Upper lobe of left lung (tissue), 6 donors: Measurements from ENCODE around the gene SYCE3. TPM values are rescaled to one million over a fixed set of nuclear protein-coding genes. Genes with fewer than 3 reads are reported as not detected.

Experiments used
- ATAC-seq, 2 donors: fragments of 200-7000 bp; cut with Tn5 transposase; one replicate each; pipeline ENCODE4 v1.9.1; 2022; ENCODE audit warnings: mild to moderate bottlenecking in 2 of 2, moderate library complexity in 2 of 2; ENCODE audit not compliant: low FRiP score in 2 of 2
- DNase-seq, 2 donors: peaks; one replicate each; pipeline ENCODE4 v3.0.0-alpha.2; 2019 to 2020
- H3K27ac ChIP-seq, 4 donors: fragments of 200-600 bp; sonication (generic); one replicate each; pipeline ENCODE4 v1.5.1; 2016 to 2019
- H3K27me3 ChIP-seq, 4 donors: fragments of 200-600 bp; sonication (generic); one replicate each; pipeline ENCODE4 v1.5.1; 2017 to 2019
- H3K36me3 ChIP-seq, 4 donors: fragments of 200-600 bp; sonication (generic); one replicate each; pipeline ENCODE4 v1.5.1; 2016 to 2019
- H3K4me1 ChIP-seq, 4 donors: fragments of 200-600 bp; sonication (generic); one replicate each; pipeline ENCODE4 v1.5.1; 2018 to 2019
- H3K4me3 ChIP-seq, 4 donors: fragments of 200-600 bp; sonication (generic); one replicate each; pipeline ENCODE4 v1.5.1; 2017 to 2019; ENCODE audit warnings: mild to moderate bottlenecking in 2 of 4, moderate library complexity in 1 of 4
- H3K9me3 ChIP-seq, 4 donors: fragments of 200-600 bp; sonication (generic); one replicate each; pipeline ENCODE4 v1.5.1; 2018 to 2019
- CTCF ChIP-seq, 6 experiments: fragments of 450-650 bp in 4 of 6; fragments of 200-600 bp in 2 of 6; sonication (generic) in 2 of 6; IDR thresholded peaks; one replicate each; pipeline ENCODE4 v1.5.1; 2016 to 2019; ENCODE audit warnings: antibody characterized with exemption in 6 of 6
- EP300 ChIP-seq, 4 donors: sonication (generic); formaldehyde crosslinking; IDR thresholded peaks; one replicate each; pipeline ENCODE4 v1.5.1; 2017; ENCODE audit warnings: antibody characterized with exemption in 4 of 4, control low read depth in 2 of 4
- POLR2A ChIP-seq, 4 donors: fragments of 450-650 bp; IDR thresholded peaks; one replicate each; pipeline ENCODE4 v1.5.1; 2016 to 2017; ENCODE audit warnings: antibody characterized with exemption in 4 of 4, mild to moderate bottlenecking in 2 of 4
- POLR2AphosphoS5 ChIP-seq, 2 donors: sonication (generic); formaldehyde crosslinking; IDR thresholded peaks; one replicate each; pipeline ENCODE4 v1.5.1; 2017; ENCODE audit warnings: antibody characterized with exemption in 2 of 2
- WGBS, 2 donors: methylation state at CpG; one replicate each; pipeline ENCODE4 v1.1.5; 2017 to 2018; 5-methylcytosine and 5-hydroxymethylcytosine counted together
- total RNA-seq, 6 donors: library from RNA; depleted of rRNA in 4 of 6; stranded (reverse); fragments of >200 nt in 4 of 6; gene quantifications; one replicate each; pipeline versions ENCODE4 v1.1.0 to v1.2.1, GENCODE V29; 2016 to 2021
- donor health status: DM: no; HTN: no; CAD: no; lungs with moderate emphysema.
- donor health status: DM: no; HTN: yes; CAD: no; lungs with severe emphysema.

Gene SYCE3
- total RNA-seq, 6 donors from 2014 or later = 3.4 TPM; not detected in 5

GRCh38 chr22:50502628-50503474, 59.9 kb downstream of the SYCE3 start:
- ATAC-seq (no peak), DNase-seq (peak in 1 of 2 donors; percentile 48)
- H3K27me3 ChIP-seq = no peaks in the 10 kb centered on the region
- H3K36me3 ChIP-seq = peaks cover 15 to 36% (median 33%) of the 10 kb centered on the region in 4 donors
- H3K27ac ChIP-seq = no peak overlapping the region
- no peak overlapping the region for H3K4me3 ChIP-seq
- peaks cover 14 to 31% (median 17%) of the 10 kb centered on the region in 4 donors for H3K4me1 ChIP-seq
- no peaks in the 10 kb centered on the region for H3K9me3 ChIP-seq
- WGBS, 2 donors = 86 to 87% methylated on average over 16 to 24 of the region's 24 CpGs
- TF ChIP-seq EP300 (IDR thresholded peaks at IDR 0.05) (no peak), CTCF (IDR thresholded peaks at IDR 0.05) (no peak), POLR2AphosphoS5 (IDR thresholded peaks at IDR 0.05) (no peak), POLR2A (IDR thresholded peaks at IDR 0.05) (no peak)

GRCh38 chr22:50502096-50502495, 60.6 kb downstream of the SYCE3 start:
- H3K27me3 ChIP-seq = no peaks in the 10 kb centered on the region
- H3K27ac ChIP-seq = no peak overlapping the region
- no peak for ATAC-seq
- peaks cover 14 to 29% (median 17%) of the 10 kb centered on the region in 4 donors for H3K4me1 ChIP-seq
- H3K4me3 ChIP-seq = no peak overlapping the region
- no peak for DNase-seq
- TF ChIP-seq CTCF (IDR thresholded peaks at IDR 0.05) (no peak), POLR2A (IDR thresholded peaks at IDR 0.05) (no peak), EP300 (IDR thresholded peaks at IDR 0.05) (no peak), POLR2AphosphoS5 (IDR thresholded peaks at IDR 0.05) (no peak)
- no peaks in the 10 kb centered on the region for H3K9me3 ChIP-seq
- 83 to 88% methylated on average over 4 to 6 of the region's 6 CpGs for WGBS, 2 donors
- peaks cover 15 to 36% (median 33%) of the 10 kb centered on the region in 4 donors for H3K36me3 ChIP-seq

Other genes starting within 250 kb of the SYCE3 start
- 10 to 100 TPM in 5 of 6 donors, 1 to 10 TPM in 1; 9.5 to 24.1 (median 12.7) TPM for gene DENND6B, start 235.9 kb downstream of the SYCE3 start, total RNA-seq
- 100 to 1,000 TPM in 2 of 6 donors, 10 to 100 TPM in 4; 53.0 to 264 (median 63.8) TPM for gene PPP6R2, start 219.6 kb downstream of the SYCE3 start, total RNA-seq
- gene SBF1, start 87.9 kb downstream of the SYCE3 start, total RNA-seq = 100 to 1,000 TPM in 1 of 6 donors, 10 to 100 TPM in 5; 44.6 to 117 (median 75.7) TPM
- 1 to 10 TPM in 4 of 6 donors, under 1 TPM in 2; 0.30 to 3.1 (median 1.6) TPM for gene ADM2, start 81.4 kb downstream of the SYCE3 start, total RNA-seq
- gene MIOX, start 76.1 kb downstream of the SYCE3 start, total RNA-seq = not detected
- 10 to 100 TPM; 36.0 to 87.4 (median 77.4) TPM for gene LMF2, start 55.2 kb downstream of the SYCE3 start, total RNA-seq
- gene NCAPH2, start 54.7 kb downstream of the SYCE3 start, total RNA-seq = 100 to 1,000 TPM in 1 of 6 donors, 10 to 100 TPM in 5; 55.4 to 104 (median 62.2) TPM
- gene SCO2, start 37.3 kb downstream of the SYCE3 start, total RNA-seq = 10 to 100 TPM in 2 of 6 donors, 1 to 10 TPM in 3, not detected in 1; 1.7 to 14.0 (median 9.2) TPM
- gene TYMP, start 32.9 kb downstream of the SYCE3 start, total RNA-seq = 100 to 1,000 TPM; 162 to 346 (median 248) TPM
- gene KLHDC7B, start 17.0 kb downstream of the SYCE3 start, total RNA-seq = 1 to 10 TPM in 2 of 6 donors, under 1 TPM in 2, not detected in 2; 0.39 to 1.5 (median 0.81) TPM
- gene CPT1B, start 15.5 kb upstream of the SYCE3 start, total RNA-seq = 10 to 100 TPM in 5 of 6 donors, 1 to 10 TPM in 1; 7.3 to 54.5 (median 19.4) TPM
- 100 to 1,000 TPM in 2 of 6 donors, 10 to 100 TPM in 4; 42.7 to 294 (median 87.8) TPM for gene CHKB, start 19.9 kb upstream of the SYCE3 start, total RNA-seq
- gene MAPK8IP2, start 37.9 kb upstream of the SYCE3 start, total RNA-seq = 1 to 10 TPM; 1.0 to 5.5 (median 3.4) TPM
- 10 to 100 TPM; 29.8 to 99.0 (median 59.2) TPM for gene ARSA, start 65.2 kb upstream of the SYCE3 start, total RNA-seq
- 100 to 1,000 TPM in 1 of 6 donors, 10 to 100 TPM in 5; 16.6 to 105 (median 51.1) TPM for gene SHANK3, start 109.9 kb upstream of the SYCE3 start, total RNA-seq
- gene ACR, start 175.3 kb upstream of the SYCE3 start, total RNA-seq = 1 to 10 TPM in 4 of 6 donors, under 1 TPM in 2; 0.71 to 3.9 (median 1.5) TPM
- gene RABL2B, start 220.7 kb upstream of the SYCE3 start, total RNA-seq = 10 to 100 TPM; 24.9 to 74.4 (median 38.1) TPM